Activated naive CD8-positive, alpha-beta T cell treated with anti-CD3 and anti-CD28 coated beads, Interleukin-2, amount 10 ng/mL, durations not matched to agents 7 days and 5 days (primary cell): Measurements from ENCODE around the gene RGL2. TPM values are rescaled to one million over a fixed set of nuclear protein-coding genes. Genes with fewer than 3 reads are reported as not detected.
"Not testable (repeated sequence)": the region's sequence is repeated elsewhere in the genome, so short reads cannot be mapped to it uniquely, and the experiment has no call there.

Experiments
- ATAC-seq: fragments of 150-1000 bp; cut with Tn5 transposase; one replicate; pipeline ENCODE4 v1.10.0; 2021; ENCODE audit warnings: low read depth, moderate library complexity
- POLR2A ChIA-PET: fragments of 350-600 bp; sonication (Branson Sonifier 250); formaldehyde crosslinking; loops from one replicate; lab custom pipeline; 2021; ENCODE audit warnings: antibody characterized with exemption; lab: Charles Lee
- DNase-seq: peaks from one replicate; pipeline ENCODE4 v3.0.0; 2021
- H3K27ac Mint-ChIP-seq: one replicate; pipeline ENCODE4 v1.8.0; 2022; ENCODE audit warnings: mild to moderate bottlenecking, mixed read lengths
- H3K27me3 Mint-ChIP-seq: one replicate; pipeline ENCODE4 v1.8.0; 2022; ENCODE audit warnings: mild to moderate bottlenecking, moderate library complexity, mixed read lengths
- H3K36me3 Mint-ChIP-seq: one replicate; pipeline ENCODE4 v1.8.0; 2021; ENCODE audit warnings: mild to moderate bottlenecking, mixed read lengths
- H3K4me1 Mint-ChIP-seq: one replicate; pipeline ENCODE4 v1.8.0; 2021; ENCODE audit warnings: mixed read lengths
- H3K4me3 Mint-ChIP-seq: one replicate; pipeline ENCODE4 v1.8.0; 2022; ENCODE audit warnings: mild to moderate bottlenecking, moderate library complexity, mixed read lengths
- H3K9me3 Mint-ChIP-seq: one replicate; pipeline ENCODE4 v1.8.0; 2021; ENCODE audit warnings: mixed read lengths
- total RNA-seq, 2 experiments: library from RNA; stranded (reverse); gene quantifications; one replicate each; pipeline ENCODE4 v1.2.3, GENCODE V29; 2021

RGL2 gene
- total RNA-seq, result 10 to 100 TPM; 65.4 to 65.5 TPM

DNA sequence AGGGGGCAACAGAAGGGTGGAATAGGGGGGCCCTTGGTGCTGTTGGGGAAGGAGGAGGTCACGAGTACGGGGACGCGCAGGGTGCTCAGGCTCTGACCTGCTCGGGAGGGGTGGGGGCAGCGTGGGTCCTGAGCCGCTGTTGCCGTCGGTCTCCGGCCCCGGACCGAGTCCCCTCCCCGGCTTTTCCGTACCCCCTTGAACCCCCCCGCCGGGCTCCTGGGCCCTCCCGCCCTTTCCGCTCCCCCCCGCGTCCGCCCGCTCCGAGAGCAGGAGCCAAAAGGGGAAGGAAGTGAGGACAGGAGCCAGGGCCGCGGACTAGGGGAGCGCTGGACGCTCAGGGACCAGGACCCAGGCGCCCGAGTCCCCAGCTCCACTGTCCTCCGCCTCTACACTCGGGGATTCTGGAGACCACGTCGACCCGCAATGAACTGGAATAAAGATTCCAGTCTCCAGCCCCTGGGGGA lies at the start of gene RGL2:
Gene RGL2 (minus strand): TSS at position 170 of the 464 bp plus-strand sequence. CDS start 332 bp downstream, outside the sequence.
- H3K4me1 Mint-ChIP-seq, result peaks cover 19% of the 10 kb centered on the region
- peaks cover 24% of the 10 kb centered on the region for H3K36me3 Mint-ChIP-seq
- H3K4me3 Mint-ChIP-seq, result peak within 1 kb of the TSS; percentile 99
- H3K27me3 Mint-ChIP-seq, result no peaks in the 10 kb centered on the region
- POLR2A ChIA-PET, result interaction anchor here (0.9 to 5.8 kb wide), 18 partner anchors 9 to 1109 kb away, joined by 3 to 69 read pairs (median 6); partner anchors contain the start of genes B3GALT4, PBX2, PFDN6 and PHF1
- ATAC-seq (peak; percentile 48), DNase-seq (peak; percentile 77)
- no peaks in the 10 kb centered on the region for H3K9me3 Mint-ChIP-seq
- peak within 1 kb of the TSS; percentile 99 for H3K27ac Mint-ChIP-seq

DNA sequence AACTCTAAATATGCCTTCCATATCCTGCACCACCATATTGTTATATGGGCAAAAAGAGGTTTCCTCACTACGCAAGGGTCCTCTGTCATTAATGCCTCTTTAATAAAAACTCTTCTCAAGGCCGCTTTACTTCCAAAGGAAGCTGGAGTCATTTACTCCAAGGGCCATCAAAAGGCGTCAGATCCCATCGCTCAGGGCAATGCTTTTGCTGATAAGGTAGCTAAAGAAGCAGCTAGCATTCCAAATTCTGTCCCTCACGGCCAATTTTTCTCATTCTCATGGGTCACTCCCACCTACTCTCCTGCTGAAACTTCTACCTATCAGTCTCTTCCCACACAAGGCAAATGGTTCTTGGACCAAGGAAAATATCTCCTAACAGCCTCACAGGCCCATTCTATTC lies 49.1 kb upstream of the RGL2 start:
- H3K4me3 Mint-ChIP-seq, result no peak overlapping the region
- H3K9me3 Mint-ChIP-seq, result no peaks in the 10 kb centered on the region

DNA sequence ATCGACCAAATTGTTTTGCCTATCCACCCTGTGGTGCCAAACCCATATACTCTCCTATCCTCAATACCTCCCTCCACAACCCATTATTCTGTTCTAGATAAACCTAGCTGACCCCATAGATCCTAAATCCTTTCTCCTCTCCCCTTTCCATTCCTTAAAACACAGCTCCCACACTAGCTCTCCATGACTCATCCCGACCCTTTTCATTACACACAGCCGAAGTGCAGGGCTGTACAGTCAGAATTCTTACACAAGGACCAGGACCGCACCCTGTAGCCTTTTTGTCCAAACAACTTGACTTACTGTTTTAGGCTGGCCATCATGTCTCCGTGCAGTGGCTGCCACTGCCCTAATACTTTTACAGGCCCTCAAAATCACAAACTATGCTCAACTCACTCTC lies 48.2 kb upstream of the RGL2 start:
- H3K4me1 Mint-ChIP-seq, result peaks cover 26% of the 10 kb centered on the region

More for the DNA sequence above, 49.1 kb upstream of the RGL2 start:
- Mint-ChIP-seq H3K36me3 (peaks cover 7% of the 10 kb centered on the region), H3K27ac (no peak overlapping the region), H3K4me1 (peaks cover 26% of the 10 kb centered on the region), H3K27me3 (no peaks in the 10 kb centered on the region)
- ATAC-seq, result no peak
- DNase-seq, result no peak
- POLR2A ChIA-PET, result interaction anchor here (1.0 to 1.1 kb wide), 2 partner anchors 49 to 70 kb away, joined by 3 read pairs; partner anchors contain the start of gene RGL2

DNA sequence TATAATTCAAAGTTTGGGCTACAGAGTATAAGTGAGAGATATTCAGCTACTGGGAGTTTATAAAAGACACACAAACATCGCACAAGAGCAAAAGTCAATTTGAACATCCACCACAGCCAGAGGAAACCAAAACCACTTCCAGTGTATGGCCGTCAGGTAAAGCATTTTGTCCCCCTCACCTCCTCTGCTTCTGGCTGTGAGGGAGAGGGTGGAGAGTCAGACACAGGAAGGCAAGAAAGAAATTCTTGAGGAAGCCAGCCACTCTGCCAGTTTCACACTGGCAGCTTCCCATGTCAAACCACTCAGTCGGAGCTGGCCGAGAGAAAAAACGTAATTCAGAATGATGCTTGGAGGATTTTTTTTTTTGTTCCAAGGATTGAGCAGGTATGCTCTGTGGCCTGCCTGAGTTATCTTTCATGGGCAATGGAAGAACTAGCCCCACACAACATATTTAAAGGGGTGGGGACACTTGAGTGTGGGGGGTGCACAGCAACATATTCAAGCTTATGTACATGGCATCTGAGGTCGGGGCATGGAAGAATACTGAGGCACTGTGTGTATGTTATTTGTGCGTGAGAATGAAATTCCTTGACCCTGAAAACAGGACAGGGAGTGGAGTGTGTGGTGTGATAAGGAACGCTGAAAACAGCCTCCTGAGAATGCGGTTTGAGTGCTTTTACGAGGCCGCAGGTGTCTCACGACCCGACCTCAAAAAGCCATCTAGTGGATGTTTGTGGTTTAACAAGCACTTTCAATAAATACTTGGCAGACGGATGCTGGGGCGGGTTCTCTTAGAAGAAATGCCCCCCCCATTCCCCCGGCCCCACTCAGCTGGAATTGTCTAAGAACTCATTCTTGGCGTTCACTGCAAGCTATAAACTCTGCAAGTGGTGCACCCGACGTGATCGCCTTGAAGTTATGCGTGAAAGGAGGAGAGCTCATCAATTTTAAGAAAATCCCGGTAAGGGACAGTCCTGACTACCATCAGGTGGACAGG lies 46.3 kb upstream of the RGL2 start:
- Mint-ChIP-seq H3K27ac (peak overlapping the region; percentile 87), H3K27me3 (no peaks in the 10 kb centered on the region), H3K9me3 (no peaks in the 10 kb centered on the region), H3K36me3 (peaks cover 2% of the 10 kb centered on the region), H3K4me1 (peaks cover 28% of the 10 kb centered on the region), H3K4me3 (peak overlapping the region; percentile 74)
- POLR2A ChIA-PET, result interaction anchor here (0.5 to 3.4 kb wide), 22 partner anchors 10 to 373 kb away, joined by 3 to 67 read pairs (median 4); partner anchors contain the start of genes B3GALT4, KIFC1, PFDN6 and RGL2
- ATAC-seq (peak; percentile 68), DNase-seq (peak; percentile 61)

More for the DNA sequence above, 48.2 kb upstream of the RGL2 start:
- peak overlapping the region; percentile 41 for H3K27ac Mint-ChIP-seq
- H3K4me3 Mint-ChIP-seq, H3K36me3 Mint-ChIP-seq, DNase-seq, POLR2A ChIA-PET, H3K27me3 Mint-ChIP-seq, ATAC-seq, H3K9me3 Mint-ChIP-seq: not testable (repeated sequence)

DNA sequence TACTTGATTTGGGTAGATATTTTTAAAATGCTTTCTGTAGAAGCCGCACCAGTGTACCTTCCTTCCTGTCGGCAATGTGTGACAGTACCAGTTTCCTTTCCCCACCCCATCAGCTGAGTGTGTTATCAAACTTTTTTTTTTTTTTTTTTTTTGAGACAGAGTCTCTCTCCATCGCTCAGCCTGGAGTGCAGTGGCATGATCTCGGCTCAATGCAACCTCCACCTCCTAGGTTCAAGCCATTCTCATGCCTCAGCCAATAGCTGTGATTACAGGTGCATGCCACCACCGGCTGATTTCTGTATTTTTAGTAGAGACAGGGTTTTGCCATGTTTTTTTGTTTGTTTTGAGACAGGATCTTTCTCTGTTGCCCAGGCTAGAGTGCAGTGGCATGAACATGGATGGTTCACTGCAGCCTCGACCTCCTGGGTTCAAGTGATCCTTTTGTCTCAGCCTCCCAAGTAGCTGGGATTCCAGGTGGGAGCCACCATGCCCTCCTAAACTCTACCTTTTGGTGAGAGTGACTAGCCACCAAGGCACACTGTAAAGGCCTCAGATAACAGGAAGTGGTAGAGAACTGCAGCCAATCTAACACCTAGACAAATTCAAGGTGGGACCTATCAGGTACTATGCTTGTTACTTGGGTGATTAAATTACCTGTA lies 45.3 kb upstream of the RGL2 start:
- Mint-ChIP-seq H3K9me3 (no peaks in the 10 kb centered on the region), H3K4me1 (peaks cover 28% of the 10 kb centered on the region), H3K27me3 (peaks cover 2% of the 10 kb centered on the region), H3K27ac (peak overlapping the region; percentile 87), H3K4me3 (peak overlapping the region; percentile 80), H3K36me3 (no peaks in the 10 kb centered on the region)
- ATAC-seq (peak; percentile 78), DNase-seq (peak; percentile 63)
- POLR2A ChIA-PET, result interaction anchor here (0.6 to 3.4 kb wide), 20 partner anchors 9 to 372 kb away, joined by 3 to 67 read pairs (median 5); partner anchors contain the start of genes B3GALT4, PFDN6, RGL2 and RPS18

- Mint-ChIP-seq H3K4me1 (peaks cover 28% of the 10 kb centered on the region), H3K4me3 (peak overlapping the region; percentile 80), H3K27ac (peak overlapping the region; percentile 87)
- not testable (repeated sequence) for ATAC-seq, H3K9me3 Mint-ChIP-seq, H3K36me3 Mint-ChIP-seq, H3K27me3 Mint-ChIP-seq
- DNase-seq, result peak; percentile 41
- POLR2A ChIA-PET, result interaction anchor here (0.6 to 3.4 kb wide), 16 partner anchors 9 to 372 kb away, joined by 3 to 67 read pairs (median 6); partner anchors contain the start of genes B3GALT4, PFDN6, RGL2 and RPS18
These were observed 44.8 kb upstream of the RGL2 start for GRCh38 chr6:33343606-33343952.

- POLR2A ChIA-PET, result interaction anchor here (1.5 kb wide), 1 partner anchor 22 kb away, joined by 4 read pairs; the partner anchor contains the start of gene ZBTB22
- DNase-seq, result no peak
- no peak for ATAC-seq
- Mint-ChIP-seq H3K9me3 (no peaks in the 10 kb centered on the region), H3K4me1 (peaks cover 12% of the 10 kb centered on the region), H3K27ac (no peak overlapping the region), H3K4me3 (no peak overlapping the region), H3K36me3 (no peaks in the 10 kb centered on the region), H3K27me3 (peaks cover 2% of the 10 kb centered on the region)
These were observed 40.5 kb upstream of the RGL2 start for GRCh38 chr6:33339193-33339592.

DNA sequence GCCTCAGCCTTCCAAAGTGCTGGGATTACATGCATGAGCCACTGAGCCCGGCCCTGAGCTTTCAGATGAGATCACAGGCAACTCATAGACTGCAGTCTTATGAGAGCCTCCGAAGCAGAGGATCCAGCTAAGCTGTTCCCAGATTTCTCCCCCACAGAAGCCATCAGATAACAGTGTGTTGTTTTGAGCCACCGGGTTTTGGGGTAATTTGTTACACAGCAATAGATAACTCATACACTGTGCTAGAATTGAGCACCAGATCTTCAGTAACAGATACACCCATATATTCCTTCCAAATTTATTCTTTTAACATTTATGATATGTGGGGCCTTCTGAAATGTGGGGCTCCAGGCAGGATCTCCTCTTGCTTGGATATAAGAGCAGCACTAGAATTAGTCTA lies 37.8 kb upstream of the RGL2 start:
- Mint-ChIP-seq H3K27ac (no peak overlapping the region), H3K4me3 (no peak overlapping the region), H3K27me3 (peaks cover 2% of the 10 kb centered on the region), H3K4me1 (peaks cover 7% of the 10 kb centered on the region), H3K36me3 (no peaks in the 10 kb centered on the region), H3K9me3 (no peaks in the 10 kb centered on the region)
- DNase-seq (no peak), ATAC-seq (no peak)
- POLR2A ChIA-PET, result interaction anchor here (0.6 kb wide), 1 partner anchor 11 kb away, joined by 4 read pairs; no protein-coding TSS in a partner anchor

DNA sequence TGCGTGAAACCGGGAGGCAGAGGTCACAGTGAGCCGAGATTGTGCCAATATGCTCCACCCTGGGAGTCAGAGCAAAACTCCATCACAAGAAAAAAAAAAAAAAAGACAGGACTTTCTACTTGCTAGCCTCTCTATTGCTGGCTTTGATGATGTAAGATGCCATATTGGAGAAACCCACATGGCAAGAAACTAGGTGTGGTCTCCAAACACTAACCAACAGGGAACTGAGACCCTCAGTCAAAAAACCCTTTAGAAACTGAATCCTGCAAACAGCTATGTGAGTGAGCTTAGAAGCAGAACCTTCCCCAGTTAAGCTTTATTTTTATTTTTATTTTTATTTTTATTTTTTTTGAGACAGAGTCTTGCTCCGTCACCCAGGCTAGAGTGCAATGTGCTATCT lies 37.2 kb upstream of the RGL2 start:
- POLR2A ChIA-PET, result interaction anchor here (0.6 kb wide), 1 partner anchor 10 kb away, joined by 4 read pairs; no protein-coding TSS in a partner anchor

GRCh38 chr6:33333666-33334065 lies 34.9 kb upstream of the RGL2 start:
- H3K27ac Mint-ChIP-seq, result no peak overlapping the region
- no peak for ATAC-seq
- no peaks in the 10 kb centered on the region for H3K27me3 Mint-ChIP-seq

More for the DNA sequence above, 37.2 kb upstream of the RGL2 start:
- ATAC-seq (no peak), DNase-seq (no peak)
- Mint-ChIP-seq H3K27ac (no peak overlapping the region), H3K27me3 (peaks cover 2% of the 10 kb centered on the region), H3K9me3 (no peaks in the 10 kb centered on the region), H3K4me3 (no peak overlapping the region), H3K36me3 (no peaks in the 10 kb centered on the region), H3K4me1 (peaks cover 7% of the 10 kb centered on the region)

GRCh38 chr6:33330736-33331135 lies 32.0 kb upstream of the RGL2 start:
- no peaks in the 10 kb centered on the region for H3K9me3 Mint-ChIP-seq
- POLR2A ChIA-PET, result no interaction called here
- H3K4me3 Mint-ChIP-seq, result no peak overlapping the region

More at GRCh38 chr6:33333666-33334065, 34.9 kb upstream of the RGL2 start:
- H3K4me3 Mint-ChIP-seq, result no peak overlapping the region
- H3K36me3 Mint-ChIP-seq, result no peaks in the 10 kb centered on the region
- H3K4me1 Mint-ChIP-seq, result peaks cover 7% of the 10 kb centered on the region
- no peaks in the 10 kb centered on the region for H3K9me3 Mint-ChIP-seq
- POLR2A ChIA-PET, result no interaction called here
- DNase-seq, result no peak

GRCh38 chr6:33329058-33329457 lies 30.3 kb upstream of the RGL2 start:
- DNase-seq (no peak), ATAC-seq (no peak)
- no peaks in the 10 kb centered on the region for H3K36me3 Mint-ChIP-seq
- peaks cover 8% of the 10 kb centered on the region for H3K4me1 Mint-ChIP-seq
- no peaks in the 10 kb centered on the region for H3K9me3 Mint-ChIP-seq
- POLR2A ChIA-PET, result interaction anchor here (2.1 kb wide), 1 partner anchor 15 kb away, joined by 5 read pairs; no protein-coding TSS in a partner anchor
- H3K27me3 Mint-ChIP-seq, result no peaks in the 10 kb centered on the region
- H3K27ac Mint-ChIP-seq, result no peak overlapping the region
- H3K4me3 Mint-ChIP-seq, result no peak overlapping the region

More at GRCh38 chr6:33330736-33331135, 32.0 kb upstream of the RGL2 start:
- no peaks in the 10 kb centered on the region for H3K27me3 Mint-ChIP-seq
- DNase-seq, result no peak
- peaks cover 8% of the 10 kb centered on the region for H3K4me1 Mint-ChIP-seq
- no peak overlapping the region for H3K27ac Mint-ChIP-seq
- no peak for ATAC-seq
- H3K36me3 Mint-ChIP-seq, result no peaks in the 10 kb centered on the region
